Esophagus muscularis mucosa (tissue), 3 donors: Measurements from ENCODE around the gene NXN.

ENCODE experiments used
- POLR2A ChIP-seq: fragments of 450-650 bp; IDR thresholded peaks from one replicate; pipeline ENCODE4 v1.6.1; 2017; ENCODE audit warnings: antibody characterized with exemption, moderate library complexity, mild to moderate bottlenecking, low read depth
- TF ChIP-seq, protein P1 (sequence below), 3 experiments: fragments of 200-600 bp in 2 of 3; fragments of 450-650 bp in 1 of 3; sonication (generic) in 2 of 3; IDR thresholded peaks; one replicate each; pipeline ENCODE4 v1.5.1; 2017 to 2019; ENCODE audit warnings: antibody characterized with exemption in 3 of 3, mild to moderate bottlenecking in 2 of 3, moderate library complexity in 1 of 3

DNA sequence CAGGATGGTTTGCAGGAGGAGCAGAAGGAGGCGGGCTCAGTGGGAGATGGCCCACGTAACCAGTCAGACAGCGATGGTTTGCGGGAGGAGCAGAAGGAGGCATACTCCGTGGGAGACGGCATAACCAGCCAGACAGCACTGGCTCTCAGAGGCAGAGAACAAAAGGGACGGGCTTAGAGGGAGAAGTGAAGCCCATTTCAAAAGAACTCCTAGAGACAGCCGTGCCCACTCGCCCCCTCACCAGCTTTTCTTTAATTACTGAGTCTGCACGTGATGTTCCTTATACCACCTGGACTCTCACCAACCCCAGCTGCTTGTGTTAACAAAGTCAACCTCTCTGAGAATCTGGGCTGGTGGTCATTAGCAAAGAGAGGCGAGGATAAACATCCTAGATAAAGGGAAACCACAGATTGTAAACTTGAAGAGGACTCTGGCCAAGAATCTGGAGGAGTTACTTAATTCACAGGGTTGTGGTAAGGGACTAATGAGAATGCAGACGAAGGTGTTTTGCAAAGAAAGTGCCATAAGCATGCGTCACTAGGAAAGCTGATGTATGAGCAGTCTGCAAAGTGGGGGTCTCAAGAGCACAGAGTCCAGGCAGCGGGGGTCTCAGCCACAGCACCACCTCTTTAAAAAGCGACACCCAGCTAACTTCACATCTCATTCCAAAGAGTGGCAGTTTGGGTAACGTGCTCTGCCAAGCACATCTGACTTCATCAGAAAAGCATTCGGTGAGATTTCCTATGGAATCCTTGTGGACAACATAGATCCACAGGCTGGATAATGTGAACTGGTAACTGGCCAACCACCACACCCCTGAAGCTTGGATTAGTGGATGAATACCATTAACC lies 51.7 kb downstream of the NXN start:
- TF ChIP-seq, protein P1, sequence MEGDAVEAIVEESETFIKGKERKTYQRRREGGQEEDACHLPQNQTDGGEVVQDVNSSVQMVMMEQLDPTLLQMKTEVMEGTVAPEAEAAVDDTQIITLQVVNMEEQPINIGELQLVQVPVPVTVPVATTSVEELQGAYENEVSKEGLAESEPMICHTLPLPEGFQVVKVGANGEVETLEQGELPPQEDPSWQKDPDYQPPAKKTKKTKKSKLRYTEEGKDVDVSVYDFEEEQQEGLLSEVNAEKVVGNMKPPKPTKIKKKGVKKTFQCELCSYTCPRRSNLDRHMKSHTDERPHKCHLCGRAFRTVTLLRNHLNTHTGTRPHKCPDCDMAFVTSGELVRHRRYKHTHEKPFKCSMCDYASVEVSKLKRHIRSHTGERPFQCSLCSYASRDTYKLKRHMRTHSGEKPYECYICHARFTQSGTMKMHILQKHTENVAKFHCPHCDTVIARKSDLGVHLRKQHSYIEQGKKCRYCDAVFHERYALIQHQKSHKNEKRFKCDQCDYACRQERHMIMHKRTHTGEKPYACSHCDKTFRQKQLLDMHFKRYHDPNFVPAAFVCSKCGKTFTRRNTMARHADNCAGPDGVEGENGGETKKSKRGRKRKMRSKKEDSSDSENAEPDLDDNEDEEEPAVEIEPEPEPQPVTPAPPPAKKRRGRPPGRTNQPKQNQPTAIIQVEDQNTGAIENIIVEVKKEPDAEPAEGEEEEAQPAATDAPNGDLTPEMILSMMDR (IDR thresholded peaks at IDR 0.05): no peak
- TF ChIP-seq POLR2A: no peak
